Panc1 (cell line): ENCODE data around the gene DUT. TPM values are rescaled to one million over a fixed set of nuclear protein-coding genes. Genes with fewer than 3 reads are reported as not detected.

Experiments used
- ATAC-seq: fragments of 200-7000 bp; cut with Tn5 transposase; 2 replicates; pipeline ENCODE4 v1.9.1; 2020; ENCODE audit warnings: mild to moderate bottlenecking, moderate library complexity
- BruUV-seq: library from RNA; stranded (reverse); fragments of 400-500 nt; replicated peaks from 2 replicates; lab custom pipeline; 2021; lab: Mats Ljungman, UMichigan
- CTCF ChIA-PET: fragments of 300-600 bp; sonication (Branson Sonifier 250); formaldehyde crosslinking; loops from one replicate; lab custom pipeline; 2022; ENCODE audit warnings: antibody characterized with exemption; lab: Charles Lee
- POLR2A ChIA-PET: fragments of 300-600 bp; sonication (Branson Sonifier 250); formaldehyde crosslinking; loops from one replicate; lab custom pipeline; 2022; ENCODE audit warnings: antibody characterized with exemption; lab: Charles Lee
- DNase-seq: peaks from one replicate; pipeline ENCODE4 v3.0.0-alpha.2; 2010; ENCODE audit warnings: low read depth, low spot score
- H3K27ac ChIP-seq: 2 replicates; pipeline ENCODE4 v1.5.1; 2011; ENCODE audit warnings: mild to moderate bottlenecking, low read length, inconsistent platforms
- H3K27me3 ChIP-seq: fragments of 200-500 bp; sonication (Bioruptor generic); 2 replicates; pipeline ENCODE4 v1.6.0; 2014; ENCODE audit warnings: low read length, inconsistent platforms; ENCODE audit not compliant: control insufficient read depth, insufficient read depth
- H3K36me3 ChIP-seq: fragments of 200-500 bp; sonication (Bioruptor generic); 2 replicates; pipeline ENCODE4 v1.5.1; 2014; ENCODE audit warnings: inconsistent platforms, mild to moderate bottlenecking, low read length, moderate library complexity; ENCODE audit not compliant: control insufficient read depth, insufficient read depth
- H3K4me1 ChIP-seq: 2 replicates; pipeline ENCODE4 v1.5.1; 2011; ENCODE audit warnings: inconsistent platforms, mild to moderate bottlenecking, low read length, moderate library complexity; ENCODE audit not compliant: control insufficient read depth, insufficient read depth
- H3K4me3 ChIP-seq, 2 experiments: 2 replicates each; pipeline ENCODE4 v1.5.1; 2011 to 2012; ENCODE audit warnings: low read depth in 2 of 2, low read length in 2 of 2, mild to moderate bottlenecking in 2 of 2, inconsistent platforms in 1 of 2, moderate library complexity in 1 of 2
- H3K9me3 ChIP-seq: fragments of 200-500 bp; sonication (Bioruptor generic); 2 replicates; pipeline ENCODE4 v1.5.1; 2014; ENCODE audit warnings: low read depth, mild to moderate bottlenecking, inconsistent platforms, low read length, moderate library complexity; ENCODE audit not compliant: control insufficient read depth, insufficient read depth
- CTCF ChIP-seq: fragments of 450-650 bp; IDR thresholded peaks from 2 replicates; pipeline ENCODE4 v1.5.1; 2017; ENCODE audit warnings: mild to moderate bottlenecking
- POLR2AphosphoS5 ChIP-seq: IDR thresholded peaks from 2 replicates; pipeline ENCODE4 v1.6.1; 2012; ENCODE audit warnings: mild to moderate bottlenecking, low read depth, low read length, moderate library complexity
- REST ChIP-seq, 2 experiments: IDR thresholded peaks; 2 replicates each; pipeline ENCODE4 v1.6.1; 2011 to 2012; ENCODE audit warnings: low read depth in 2 of 2, control low read depth in 1 of 2, low read length in 1 of 2, mild to moderate bottlenecking in 1 of 2, moderate library complexity in 1 of 2; ENCODE audit not compliant: insufficient read depth in 1 of 2
- SIN3A ChIP-seq: IDR thresholded peaks from 2 replicates; pipeline ENCODE4 v1.6.1; 2012; ENCODE audit warnings: low read depth, mild to moderate bottlenecking, low read length, moderate library complexity, borderline replicate concordance; ENCODE audit not compliant: insufficient read depth
- TCF7L2 ChIP-seq: IDR thresholded peaks from 2 replicates; pipeline ENCODE4 v1.6.1; 2011; ENCODE audit warnings: mild to moderate bottlenecking, low read depth, low read length, inconsistent platforms
- in situ Hi-C: cut with HindIII; loops from 2 replicates; pipeline ENCODE4 v1.10.0; 2016; ENCODE audit warnings: low sequenced_read_pairs, low pct_unique_long_range_greater_than_20kb
- intact Hi-C: fragments of 100-400 bp; cut with micrococcal nuclease; formaldehyde crosslinking; loops from one replicate; pipeline ENCODE4 v1.10.0; 2022; ENCODE audit not compliant: unreplicated experiment
- total RNA-seq: library from RNA; stranded (reverse); gene quantifications from one replicate; pipeline ENCODE4 v1.2.1, GENCODE V29; 2021; ENCODE audit not compliant: unreplicated experiment

The DUT gene
- total RNA-seq, 1 experiment from 2014 or later, result 220 TPM

GRCh38 chr15:48361685-48362084 is 30.5 kb downstream of the DUT start:
- no peak for DNase-seq
- BruUV-seq, result no TSS peak
- Histone ChIP-seq H3K36me3 (no peaks in the 10 kb centered on the region), H3K4me3 (no peak overlapping the region), H3K27me3 (no peaks in the 10 kb centered on the region), H3K9me3 (no peaks in the 10 kb centered on the region), H3K4me1 (no peaks in the 10 kb centered on the region), H3K27ac (no peak overlapping the region)
- in situ Hi-C loops (no loop called here), intact Hi-C loops (no loop called here)
- ATAC-seq, result no peak
- TF ChIP-seq POLR2AphosphoS5 (no peak), SIN3A (no peak), CTCF (no peak), TCF7L2 (no peak), REST (IDR thresholded peaks at IDR 0.05; ENCODE audit: insufficient read depth in 1 of 2, low read depth in 2 of 2, low read length in 1 of 2) (no peak)
- POLR2A ChIA-PET, result no interaction called here
- CTCF ChIA-PET, result no interaction called here

- intact Hi-C loops, result no loop called here
- H3K27ac ChIP-seq, result no peak overlapping the region
- H3K4me1 ChIP-seq, result no peaks in the 10 kb centered on the region
- TF ChIP-seq REST (IDR thresholded peaks at IDR 0.05; ENCODE audit: insufficient read depth in 1 of 2, low read depth in 2 of 2, low read length in 1 of 2) (no peak), SIN3A (no peak), TCF7L2 (no peak), POLR2AphosphoS5 (no peak), CTCF (no peak)
- CTCF ChIA-PET, result no interaction called here
- in situ Hi-C loops, result no loop called here
- POLR2A ChIA-PET, result interaction anchor here (0.7 kb wide), 1 partner anchor 301 kb away, joined by 6 read pairs; no protein-coding TSS in a partner anchor
- no peaks in the 10 kb centered on the region for H3K27me3 ChIP-seq
- ATAC-seq (no peak), DNase-seq (no peak)
- H3K9me3 ChIP-seq, result no peaks in the 10 kb centered on the region
- no TSS peak for BruUV-seq
- no peak overlapping the region for H3K4me3 ChIP-seq
- H3K36me3 ChIP-seq, result no peaks in the 10 kb centered on the region
Measured at GRCh38 chr15:48363474-48363873, 32.2 kb downstream of the DUT start.
